ENCODE data around the gene IL31RA.

IL31RA gene

DNA sequence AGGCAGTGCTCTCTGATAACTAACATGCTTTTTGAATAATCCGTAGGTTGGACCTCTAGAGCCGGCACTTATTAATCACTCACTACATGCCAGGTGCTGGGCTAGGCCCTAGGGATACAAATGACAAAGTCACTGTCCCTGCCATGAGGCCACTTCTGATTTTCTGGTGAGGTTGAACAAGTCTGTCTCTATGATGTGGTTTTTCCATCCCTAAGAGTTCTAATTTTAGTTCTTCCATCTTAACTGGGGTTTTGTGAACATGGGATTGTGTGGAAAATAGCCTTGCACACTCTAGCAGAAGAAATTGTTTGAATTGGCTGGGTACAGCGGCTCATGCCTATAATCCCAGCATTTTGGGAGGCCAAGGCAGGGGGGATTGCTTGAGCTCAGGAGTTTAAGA lies 64.6 kb downstream of the IL31RA start (continued):
- TF ChIP-seq, protein P1, sequence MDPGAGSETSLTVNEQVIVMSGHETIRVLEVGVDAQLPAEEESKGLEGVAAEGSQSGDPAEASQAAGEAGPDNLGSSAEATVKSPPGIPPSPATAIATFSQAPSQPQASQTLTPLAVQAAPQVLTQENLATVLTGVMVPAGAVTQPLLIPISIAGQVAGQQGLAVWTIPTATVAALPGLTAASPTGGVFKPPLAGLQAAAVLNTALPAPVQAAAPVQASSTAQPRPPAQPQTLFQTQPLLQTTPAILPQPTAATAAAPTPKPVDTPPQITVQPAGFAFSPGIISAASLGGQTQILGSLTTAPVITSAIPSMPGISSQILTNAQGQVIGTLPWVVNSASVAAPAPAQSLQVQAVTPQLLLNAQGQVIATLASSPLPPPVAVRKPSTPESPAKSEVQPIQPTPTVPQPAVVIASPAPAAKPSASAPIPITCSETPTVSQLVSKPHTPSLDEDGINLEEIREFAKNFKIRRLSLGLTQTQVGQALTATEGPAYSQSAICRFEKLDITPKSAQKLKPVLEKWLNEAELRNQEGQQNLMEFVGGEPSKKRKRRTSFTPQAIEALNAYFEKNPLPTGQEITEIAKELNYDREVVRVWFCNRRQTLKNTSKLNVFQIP (CRISPR knock-in tag; IDR thresholded peaks at IDR 0.05; ENCODE audit: borderline replicate concordance, low read depth), result no peak
- TF ChIP-seq, protein P2, sequence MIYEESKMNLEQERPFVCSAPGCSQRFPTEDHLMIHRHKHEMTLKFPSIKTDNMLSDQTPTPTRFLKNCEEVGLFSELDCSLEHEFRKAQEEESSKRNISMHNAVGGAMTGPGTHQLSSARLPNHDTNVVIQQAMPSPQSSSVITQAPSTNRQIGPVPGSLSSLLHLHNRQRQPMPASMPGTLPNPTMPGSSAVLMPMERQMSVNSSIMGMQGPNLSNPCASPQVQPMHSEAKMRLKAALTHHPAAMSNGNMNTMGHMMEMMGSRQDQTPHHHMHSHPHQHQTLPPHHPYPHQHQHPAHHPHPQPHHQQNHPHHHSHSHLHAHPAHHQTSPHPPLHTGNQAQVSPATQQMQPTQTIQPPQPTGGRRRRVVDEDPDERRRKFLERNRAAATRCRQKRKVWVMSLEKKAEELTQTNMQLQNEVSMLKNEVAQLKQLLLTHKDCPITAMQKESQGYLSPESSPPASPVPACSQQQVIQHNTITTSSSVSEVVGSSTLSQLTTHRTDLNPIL (CRISPR knock-in tag; IDR thresholded peaks at IDR 0.05; ENCODE audit: low read depth), result no peak
- TF ChIP-seq GLIS3 (CRISPR knock-in tag; IDR thresholded peaks at IDR 0.05) (no peak), RARB (CRISPR knock-in tag; IDR thresholded peaks at IDR 0.05) (no peak), TOX (CRISPR knock-in tag; IDR thresholded peaks at IDR 0.05; ENCODE audit: borderline replicate concordance) (no peak)

DNA sequence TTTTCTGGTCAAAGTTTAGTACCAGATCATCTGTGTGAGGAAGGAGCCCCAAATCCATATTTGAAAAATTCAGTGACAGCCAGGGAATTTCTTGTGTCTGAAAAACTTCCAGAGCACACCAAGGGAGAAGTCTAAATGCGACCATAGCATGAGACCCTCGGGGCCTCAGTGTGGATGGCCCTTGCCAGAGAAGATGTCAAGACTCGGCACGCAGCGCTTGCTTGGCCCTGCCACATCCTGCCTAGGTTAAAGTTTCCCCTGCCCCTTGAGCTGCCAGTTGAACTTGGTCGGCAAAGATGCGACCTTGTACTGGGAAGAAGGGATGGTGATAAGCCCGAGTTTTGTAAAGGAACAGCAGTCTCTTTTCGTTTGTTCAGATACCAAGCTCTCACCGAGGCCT lies 65.8 kb downstream of the IL31RA start:
- no peak for TF ChIP-seq ZNF565 (CRISPR knock-in tag; conservative IDR thresholded peaks at IDR 0.05; ENCODE audit: low read depth)
- TF ChIP-seq RARB (CRISPR knock-in tag; IDR thresholded peaks at IDR 0.05), result no peak
- no peak for TF ChIP-seq ISL1 (CRISPR knock-in tag; IDR thresholded peaks at IDR 0.05)
- TF ChIP-seq, protein P1 (CRISPR knock-in tag; IDR thresholded peaks at IDR 0.05; ENCODE audit: borderline replicate concordance, low read depth), result no peak
- TF ChIP-seq, protein P2 (CRISPR knock-in tag; IDR thresholded peaks at IDR 0.05; ENCODE audit: low read depth), result no peak
- no peak for TF ChIP-seq SNAI2 (CRISPR knock-in tag; IDR thresholded peaks at IDR 0.05)
- TF ChIP-seq PPARA (CRISPR knock-in tag; IDR thresholded peaks at IDR 0.05; ENCODE audit: borderline replicate concordance), result no peak
- TF ChIP-seq, protein P3, sequence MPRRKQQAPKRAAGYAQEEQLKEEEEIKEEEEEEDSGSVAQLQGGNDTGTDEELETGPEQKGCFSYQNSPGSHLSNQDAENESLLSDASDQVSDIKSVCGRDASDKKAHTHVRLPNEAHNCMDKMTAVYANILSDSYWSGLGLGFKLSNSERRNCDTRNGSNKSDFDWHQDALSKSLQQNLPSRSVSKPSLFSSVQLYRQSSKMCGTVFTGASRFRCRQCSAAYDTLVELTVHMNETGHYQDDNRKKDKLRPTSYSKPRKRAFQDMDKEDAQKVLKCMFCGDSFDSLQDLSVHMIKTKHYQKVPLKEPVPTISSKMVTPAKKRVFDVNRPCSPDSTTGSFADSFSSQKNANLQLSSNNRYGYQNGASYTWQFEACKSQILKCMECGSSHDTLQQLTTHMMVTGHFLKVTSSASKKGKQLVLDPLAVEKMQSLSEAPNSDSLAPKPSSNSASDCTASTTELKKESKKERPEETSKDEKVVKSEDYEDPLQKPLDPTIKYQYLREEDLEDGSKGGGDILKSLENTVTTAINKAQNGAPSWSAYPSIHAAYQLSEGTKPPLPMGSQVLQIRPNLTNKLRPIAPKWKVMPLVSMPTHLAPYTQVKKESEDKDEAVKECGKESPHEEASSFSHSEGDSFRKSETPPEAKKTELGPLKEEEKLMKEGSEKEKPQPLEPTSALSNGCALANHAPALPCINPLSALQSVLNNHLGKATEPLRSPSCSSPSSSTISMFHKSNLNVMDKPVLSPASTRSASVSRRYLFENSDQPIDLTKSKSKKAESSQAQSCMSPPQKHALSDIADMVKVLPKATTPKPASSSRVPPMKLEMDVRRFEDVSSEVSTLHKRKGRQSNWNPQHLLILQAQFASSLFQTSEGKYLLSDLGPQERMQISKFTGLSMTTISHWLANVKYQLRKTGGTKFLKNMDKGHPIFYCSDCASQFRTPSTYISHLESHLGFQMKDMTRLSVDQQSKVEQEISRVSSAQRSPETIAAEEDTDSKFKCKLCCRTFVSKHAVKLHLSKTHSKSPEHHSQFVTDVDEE (CRISPR knock-in tag; IDR thresholded peaks at IDR 0.05), result no peak
- TF ChIP-seq TCF4 (CRISPR knock-in tag; IDR thresholded peaks at IDR 0.05; ENCODE audit: borderline replicate concordance), result no peak
- no peak for TF ChIP-seq GLIS3 (CRISPR knock-in tag; IDR thresholded peaks at IDR 0.05)
- TF ChIP-seq CSDC2 (CRISPR knock-in tag; IDR thresholded peaks at IDR 0.05), result no peak
- TF ChIP-seq ZC3H10 (CRISPR knock-in tag; IDR thresholded peaks at IDR 0.05), result no peak
- no peak for TF ChIP-seq BACH2 (CRISPR knock-in tag; IDR thresholded peaks at IDR 0.05; ENCODE audit: borderline replicate concordance)
- TF ChIP-seq ARNTL (CRISPR knock-in tag; IDR thresholded peaks at IDR 0.05; ENCODE audit: borderline replicate concordance, low read depth), result no peak
- TF ChIP-seq ZNF8 (CRISPR knock-in tag; IDR thresholded peaks at IDR 0.05), result no peak
- no peak for TF ChIP-seq ZFP3 (CRISPR knock-in tag; IDR thresholded peaks at IDR 0.05)
- no peak for TF ChIP-seq OSR1 (CRISPR knock-in tag; IDR thresholded peaks at IDR 0.05)
- ATAC-seq, result no peak

DNA sequence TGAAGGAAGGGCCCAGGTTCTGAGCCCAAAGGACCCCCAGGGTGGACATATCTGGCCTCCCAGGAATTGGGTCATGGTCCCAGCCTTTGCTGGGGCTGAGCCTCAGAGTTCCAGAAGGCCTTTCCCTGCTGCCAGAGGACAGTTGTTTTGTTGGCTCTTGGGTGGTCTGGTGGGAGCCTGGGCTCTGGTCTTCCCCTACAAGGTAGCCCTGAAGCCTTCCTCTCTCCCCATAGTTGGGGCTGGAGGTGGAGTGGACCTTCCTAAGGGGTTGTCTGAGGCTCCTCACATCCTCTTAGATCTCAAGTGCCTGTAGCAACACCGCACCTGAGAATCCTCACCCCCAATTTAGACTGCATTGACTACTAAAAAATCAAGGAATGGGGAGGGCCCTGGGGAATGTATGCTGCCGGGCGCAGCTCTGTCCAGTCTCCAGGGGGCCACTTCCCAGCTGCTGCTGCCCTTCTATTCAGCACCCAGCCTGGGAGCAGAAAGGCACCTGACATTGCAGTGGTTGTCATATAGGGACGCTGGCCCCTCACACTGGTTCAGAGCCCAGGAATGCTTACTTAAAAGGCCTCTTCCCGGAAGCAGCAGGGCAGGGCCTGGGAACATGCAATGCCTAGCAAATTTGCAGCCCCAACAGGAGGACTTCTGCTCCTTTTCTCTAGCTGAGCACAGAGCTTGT lies 66.4 kb downstream of the IL31RA start:
- ATAC-seq, result no peak
- TF ChIP-seq TOX (CRISPR knock-in tag; IDR thresholded peaks at IDR 0.05; ENCODE audit: borderline replicate concordance), result no peak
- TF ChIP-seq, protein P4, sequence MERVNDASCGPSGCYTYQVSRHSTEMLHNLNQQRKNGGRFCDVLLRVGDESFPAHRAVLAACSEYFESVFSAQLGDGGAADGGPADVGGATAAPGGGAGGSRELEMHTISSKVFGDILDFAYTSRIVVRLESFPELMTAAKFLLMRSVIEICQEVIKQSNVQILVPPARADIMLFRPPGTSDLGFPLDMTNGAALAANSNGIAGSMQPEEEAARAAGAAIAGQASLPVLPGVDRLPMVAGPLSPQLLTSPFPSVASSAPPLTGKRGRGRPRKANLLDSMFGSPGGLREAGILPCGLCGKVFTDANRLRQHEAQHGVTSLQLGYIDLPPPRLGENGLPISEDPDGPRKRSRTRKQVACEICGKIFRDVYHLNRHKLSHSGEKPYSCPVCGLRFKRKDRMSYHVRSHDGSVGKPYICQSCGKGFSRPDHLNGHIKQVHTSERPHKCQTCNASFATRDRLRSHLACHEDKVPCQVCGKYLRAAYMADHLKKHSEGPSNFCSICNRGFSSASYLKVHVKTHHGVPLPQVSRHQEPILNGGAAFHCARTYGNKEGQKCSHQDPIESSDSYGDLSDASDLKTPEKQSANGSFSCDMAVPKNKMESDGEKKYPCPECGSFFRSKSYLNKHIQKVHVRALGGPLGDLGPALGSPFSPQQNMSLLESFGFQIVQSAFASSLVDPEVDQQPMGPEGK (CRISPR knock-in tag; IDR thresholded peaks at IDR 0.05; ENCODE audit: borderline replicate concordance), result no peak
- TF ChIP-seq, protein P3 (CRISPR knock-in tag; IDR thresholded peaks at IDR 0.05), result no peak
- TF ChIP-seq GLIS3 (CRISPR knock-in tag; IDR thresholded peaks at IDR 0.05), result no peak
- TF ChIP-seq BACH2 (CRISPR knock-in tag; IDR thresholded peaks at IDR 0.05; ENCODE audit: borderline replicate concordance), result no peak
- TF ChIP-seq PPARA (CRISPR knock-in tag; IDR thresholded peaks at IDR 0.05; ENCODE audit: borderline replicate concordance), result no peak
- TF ChIP-seq ZNF70 (CRISPR knock-in tag; IDR thresholded peaks at IDR 0.05), result no peak
- no peak for TF ChIP-seq ZNF565 (CRISPR knock-in tag; conservative IDR thresholded peaks at IDR 0.05; ENCODE audit: low read depth)
- TF ChIP-seq CSDC2 (CRISPR knock-in tag; IDR thresholded peaks at IDR 0.05), result no peak
- TF ChIP-seq, protein P1 (CRISPR knock-in tag; IDR thresholded peaks at IDR 0.05; ENCODE audit: borderline replicate concordance, low read depth), result no peak
- TF ChIP-seq TCF4 (CRISPR knock-in tag; IDR thresholded peaks at IDR 0.05; ENCODE audit: borderline replicate concordance), result no peak
- TF ChIP-seq RARB (CRISPR knock-in tag; IDR thresholded peaks at IDR 0.05), result no peak
